Prostate gland (tissue), 2 donors: ENCODE measurements around the gene HTR3B. TPM values are rescaled to one million over a fixed set of nuclear protein-coding genes. Genes with fewer than 3 reads are reported as not detected.

Experiments used
- small RNA-seq, 2 donors: library from RNA; depleted of rRNA; stranded (forward); fragments of <200 nt; gene quantifications; one replicate each; pipeline ENCODE3, GENCODE V24; 2016
- total RNA-seq, 2 donors: library from RNA; depleted of rRNA; stranded (reverse); fragments of >200 nt; gene quantifications; one replicate each; pipeline ENCODE4 v1.1.0, GENCODE V29; 2016

Gene HTR3B
- total RNA-seq, 2 donors from 2014 or later: not detected

Small RNA genes within 50 kb of the gene (small RNA-seq; reads per million reads assigned to genes)
- gene RNU6-1107P: 0 reads per million in 2 donors

Other genes starting within 250 kb of the HTR3B start
- 1 to 10 TPM; 1.5 to 2.1 TPM for gene TMPRSS5, start 198.5 kb upstream of the HTR3B start, total RNA-seq
- 10 to 100 TPM; 10.2 to 11.6 TPM for gene ZW10, start 131.1 kb upstream of the HTR3B start, total RNA-seq
- gene CLDN25, start 125.0 kb upstream of the HTR3B start, total RNA-seq: not detected
- 10 to 100 TPM; 28.9 to 31.5 TPM for gene USP28, start 29.2 kb upstream of the HTR3B start, total RNA-seq
- gene HTR3A, start 70.3 kb downstream of the HTR3B start, total RNA-seq: not detected
- gene ZBTB16, start 154.9 kb downstream of the HTR3B start, total RNA-seq: 100 to 1,000 TPM; 171 to 230 TPM